GM18861 (cell line): ENCODE results near the gene MICAL3.
"Not testable (repeated sequence)": the region's sequence is repeated elsewhere in the genome, so short reads cannot be mapped to it uniquely, and the experiment has no call there.

Experiments
- ATAC-seq: cut with Tn5 transposase; IDR thresholded peaks from one replicate; pipeline ENCODE4 v1.9.1; 2021; ENCODE audit not compliant: unreplicated experiment

MICAL3 gene

DNA sequence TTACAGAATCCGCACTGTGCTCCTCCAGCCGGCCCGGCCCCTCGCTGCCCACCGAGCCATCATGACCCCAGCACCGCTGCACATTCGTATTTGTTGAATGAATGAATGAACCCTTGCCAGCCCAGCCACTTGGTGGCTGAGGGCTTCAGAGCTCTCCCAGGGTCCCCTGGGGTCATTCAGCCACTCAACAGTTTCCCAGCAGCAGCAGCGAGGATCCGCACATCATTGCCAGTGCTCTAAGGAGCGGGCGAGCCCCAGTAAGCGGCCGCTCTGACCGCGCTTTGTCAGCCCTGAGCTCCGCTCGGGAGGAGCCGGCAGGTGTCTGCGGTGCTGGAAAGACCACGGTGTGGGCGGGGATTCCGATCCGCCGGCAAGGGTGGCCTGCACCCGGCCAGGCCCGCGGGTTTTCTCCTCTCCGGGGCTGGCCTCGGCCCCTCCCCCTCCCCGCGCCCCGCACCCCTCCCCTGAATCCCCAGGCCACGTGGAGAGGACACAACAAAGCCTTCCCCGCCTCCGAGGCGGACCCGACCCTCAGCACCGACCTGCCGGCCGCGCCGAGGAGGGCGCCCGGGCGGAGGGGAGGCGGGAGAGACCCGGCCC, 250.7 kb downstream of the MICAL3 start:
- ATAC-seq: no peak

DNA sequence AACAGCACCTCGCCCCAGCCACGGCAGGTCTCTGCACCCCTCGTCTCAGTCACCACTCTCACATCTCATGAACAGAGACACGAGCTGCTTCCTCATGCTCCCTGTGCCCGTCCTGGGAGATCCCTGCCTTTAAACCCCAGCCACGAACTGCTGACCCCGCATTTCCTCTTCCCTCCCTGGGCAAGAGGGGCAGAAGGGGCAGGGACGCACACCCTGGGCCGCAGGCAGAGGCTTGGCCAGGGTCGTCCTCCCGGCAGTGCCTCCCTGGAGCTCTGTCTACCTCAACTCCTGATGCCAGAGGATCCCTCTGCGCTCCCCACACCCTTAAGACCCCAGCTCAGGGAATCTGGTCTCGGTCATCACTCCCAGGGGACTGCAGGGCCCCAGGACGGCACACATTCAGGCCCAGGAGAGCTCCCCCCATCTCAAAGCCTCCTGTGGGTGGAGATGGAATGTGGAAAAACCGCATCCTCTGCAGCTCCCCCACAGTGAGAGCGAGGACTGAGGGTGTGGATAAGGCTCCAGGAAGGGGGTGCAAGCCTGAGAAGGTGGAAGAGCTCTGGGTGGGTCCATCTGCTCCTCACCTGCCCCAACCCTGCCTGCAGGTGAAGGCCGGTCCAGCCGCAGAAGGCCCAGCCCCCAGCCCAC, 251.3 kb downstream of the MICAL3 start:
- ATAC-seq: no peak

DNA sequence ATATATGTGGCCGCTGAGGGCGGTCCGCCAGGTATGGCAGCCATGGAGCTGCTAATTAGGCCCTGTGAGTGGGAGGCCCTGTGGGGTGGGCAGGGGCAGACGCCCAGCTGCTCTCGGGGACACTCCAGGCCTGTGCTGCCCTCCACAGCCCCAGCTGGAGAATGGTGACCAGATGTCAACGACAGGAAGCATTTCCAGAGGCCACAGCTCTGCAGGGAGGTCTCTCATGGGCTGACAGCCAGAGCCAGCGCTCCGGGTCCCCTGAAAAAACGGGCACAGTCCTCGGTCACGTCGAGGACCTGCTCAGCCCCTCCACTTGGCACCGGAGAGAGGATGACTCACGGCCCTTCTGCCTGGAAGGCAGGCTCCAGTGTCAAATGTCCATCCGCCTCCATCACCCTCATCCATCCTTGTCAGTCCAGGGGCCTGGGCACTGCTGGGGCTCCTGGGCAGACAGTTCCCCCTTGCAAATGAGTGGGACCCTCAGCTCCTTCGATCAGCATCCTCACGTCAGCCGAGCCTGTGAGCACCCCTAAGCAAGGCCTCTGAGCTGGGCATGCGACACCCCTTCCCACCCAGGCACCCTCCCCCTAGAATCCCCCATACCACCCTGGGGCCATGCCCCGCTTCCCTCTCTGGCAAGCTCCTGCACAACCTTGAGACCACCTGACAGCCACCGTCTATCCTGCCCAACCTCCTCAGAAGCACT, 252.0 kb downstream of the MICAL3 start:
- no peak for ATAC-seq

DNA sequence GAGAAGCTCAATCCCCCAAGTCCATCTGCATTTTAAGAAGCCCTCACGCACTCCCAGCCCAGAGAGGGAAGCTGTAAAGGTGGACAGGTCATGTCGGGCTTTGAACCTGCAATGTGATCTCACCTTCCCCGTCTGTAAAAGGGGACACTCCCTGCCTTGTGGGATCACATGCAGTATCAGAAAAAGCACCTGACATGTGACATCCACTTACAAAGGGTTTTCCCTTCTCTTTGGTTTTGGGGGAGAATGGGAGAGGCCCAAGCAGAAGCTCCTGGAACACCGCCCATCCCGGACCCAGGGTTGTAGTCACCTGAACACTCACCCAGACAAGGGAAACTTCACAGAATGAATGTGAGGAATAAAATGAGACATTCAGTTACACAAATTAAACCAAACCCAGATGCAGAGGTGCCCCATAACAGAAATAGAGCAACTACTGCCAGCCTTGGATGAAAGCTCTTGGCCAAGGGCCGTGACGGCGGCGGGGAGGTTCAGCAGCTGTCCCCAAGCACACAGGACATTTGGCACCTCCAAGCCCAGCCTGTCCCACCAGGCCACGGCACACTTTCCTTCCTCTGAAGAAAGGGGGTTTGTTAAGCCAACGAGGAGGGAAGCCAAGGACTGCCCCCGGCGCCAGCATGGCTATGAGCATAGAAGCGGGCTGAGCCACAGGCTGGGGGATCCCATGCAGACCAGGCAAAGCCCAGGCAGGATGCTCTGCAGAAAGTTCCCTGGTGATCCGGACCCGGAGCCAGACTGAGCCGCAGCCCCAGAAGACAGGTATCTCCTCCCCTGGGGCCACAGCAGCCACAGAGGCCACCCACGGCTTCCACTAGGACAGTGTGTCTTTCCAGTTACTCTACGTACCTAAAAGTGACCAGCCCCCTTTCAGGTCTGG, 253.9 kb downstream of the MICAL3 start:
- ATAC-seq: no peak

DNA sequence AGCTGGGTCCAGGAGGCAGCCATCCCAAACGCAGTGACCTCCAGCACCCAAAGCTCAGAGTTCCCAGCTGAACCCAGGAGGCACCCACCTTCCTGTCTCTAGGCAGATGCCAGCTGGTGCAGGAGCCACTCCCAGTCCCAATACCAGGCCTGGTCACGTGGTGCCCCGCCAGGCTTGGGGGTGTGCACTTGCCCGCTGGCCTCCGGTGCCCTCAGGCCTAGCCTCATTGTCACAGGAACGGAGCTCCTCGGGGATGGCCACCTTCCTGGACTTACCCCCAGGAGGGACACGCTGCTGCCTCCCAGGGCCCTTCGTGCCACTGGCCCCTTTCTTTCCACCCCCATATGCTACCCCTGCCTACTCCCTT, 254.7 kb downstream of the MICAL3 start:
- ATAC-seq: no peak

DNA sequence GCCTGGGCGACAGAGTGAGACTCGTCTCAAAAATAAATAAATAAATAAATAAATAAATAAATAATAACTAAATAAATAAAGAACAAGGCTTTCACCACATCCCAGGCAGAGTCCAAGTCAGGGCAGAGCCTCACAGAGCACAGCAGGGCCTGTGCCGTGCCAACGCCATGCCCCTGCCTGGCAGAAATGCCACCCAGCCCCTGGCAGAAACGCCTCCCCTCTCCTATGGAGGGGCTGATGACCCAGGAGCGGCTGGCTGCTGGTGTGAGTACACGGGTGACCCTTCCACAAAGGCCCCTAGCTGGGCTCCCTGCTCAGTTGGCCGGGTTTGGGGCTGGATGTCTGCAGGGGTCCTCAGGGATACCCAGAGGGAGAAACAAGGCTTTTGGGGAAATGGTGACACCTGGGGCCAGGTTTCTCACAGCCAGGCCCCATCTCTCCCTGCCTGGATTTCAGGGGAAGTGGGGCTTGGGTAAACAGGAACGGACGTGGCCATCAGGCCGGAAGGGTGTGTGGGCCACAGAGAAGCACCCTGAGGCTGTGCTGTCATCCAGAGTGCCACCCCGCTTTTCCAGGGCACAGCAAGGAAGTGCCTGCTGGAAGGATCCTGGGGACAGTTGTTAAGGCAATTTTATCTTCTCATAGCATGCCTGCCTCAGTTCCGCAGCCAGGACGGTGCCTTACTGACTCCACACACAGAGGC, 255.2 kb downstream of the MICAL3 start:
- ATAC-seq: no peak

DNA sequence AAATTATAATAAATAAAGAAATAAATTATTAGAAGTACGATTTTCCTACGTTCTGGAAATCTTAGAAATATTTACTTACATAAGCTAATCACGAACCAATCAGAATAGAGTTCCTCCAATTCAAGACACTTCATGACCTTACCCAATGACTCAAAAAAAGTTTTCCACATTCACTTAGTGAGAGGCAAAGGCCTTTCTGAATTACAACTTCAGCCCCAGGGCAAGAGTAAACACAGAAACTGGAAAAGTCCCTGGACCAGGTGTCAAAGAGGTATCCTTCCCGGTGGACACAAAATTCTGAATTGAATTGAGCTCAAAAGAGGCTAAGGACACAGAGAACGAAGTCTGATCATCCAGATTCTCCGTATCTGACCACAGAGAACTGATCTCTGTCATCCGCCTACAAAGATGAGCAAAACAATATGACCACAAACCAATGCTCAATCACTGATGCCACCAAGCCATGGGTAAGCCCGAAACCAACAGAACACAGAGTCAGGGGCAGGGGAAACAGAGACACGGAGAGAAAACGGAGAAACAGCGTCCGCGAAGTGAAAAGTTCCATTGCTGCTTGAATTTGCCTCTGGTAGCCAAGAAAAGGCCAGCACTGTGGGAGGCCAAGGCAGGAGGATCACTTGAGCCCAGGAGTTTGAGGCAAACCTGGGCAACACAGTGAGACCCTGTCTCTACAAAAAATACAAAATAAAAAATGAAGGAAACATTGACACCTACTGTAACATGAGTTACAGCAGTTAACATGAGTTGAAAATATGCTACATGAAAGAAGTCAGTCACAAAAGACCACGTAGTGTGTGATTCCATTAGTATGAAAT, 256.9 kb downstream of the MICAL3 start:
- peak; percentile 57 for ATAC-seq

DNA sequence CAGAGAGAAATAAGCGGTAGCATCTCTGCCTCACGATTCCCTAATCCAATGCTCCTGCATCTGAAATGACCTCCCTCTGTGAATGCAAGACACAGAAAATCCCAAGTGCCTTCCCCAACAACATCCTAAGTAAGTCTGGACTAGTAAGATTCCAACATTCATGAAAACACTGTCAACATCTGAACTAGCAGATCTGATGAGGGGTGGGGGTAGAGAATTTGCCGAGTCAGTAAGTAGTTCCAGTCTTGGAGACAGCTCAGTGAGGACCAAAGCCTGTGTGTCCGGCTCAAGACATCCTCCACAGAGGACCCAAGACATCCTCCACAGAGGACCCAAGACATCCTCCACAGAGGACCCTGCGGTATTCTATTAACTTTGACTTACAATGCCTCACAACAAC, 259.5 kb downstream of the MICAL3 start:
- ATAC-seq: not testable (repeated sequence)

GRCh38 chr22:17764036-17764435, 260.3 kb downstream of the MICAL3 start:
- no peak for ATAC-seq

GRCh38 chr22:17763442-17763841, 260.9 kb downstream of the MICAL3 start:
- ATAC-seq: not testable (repeated sequence)

GRCh38 chr22:17761138-17761488, 263.2 kb downstream of the MICAL3 start:
- no peak for ATAC-seq

GRCh38 chr22:17754233-17754925, 270.0 kb downstream of the MICAL3 start:
- no peak for ATAC-seq

DNA sequence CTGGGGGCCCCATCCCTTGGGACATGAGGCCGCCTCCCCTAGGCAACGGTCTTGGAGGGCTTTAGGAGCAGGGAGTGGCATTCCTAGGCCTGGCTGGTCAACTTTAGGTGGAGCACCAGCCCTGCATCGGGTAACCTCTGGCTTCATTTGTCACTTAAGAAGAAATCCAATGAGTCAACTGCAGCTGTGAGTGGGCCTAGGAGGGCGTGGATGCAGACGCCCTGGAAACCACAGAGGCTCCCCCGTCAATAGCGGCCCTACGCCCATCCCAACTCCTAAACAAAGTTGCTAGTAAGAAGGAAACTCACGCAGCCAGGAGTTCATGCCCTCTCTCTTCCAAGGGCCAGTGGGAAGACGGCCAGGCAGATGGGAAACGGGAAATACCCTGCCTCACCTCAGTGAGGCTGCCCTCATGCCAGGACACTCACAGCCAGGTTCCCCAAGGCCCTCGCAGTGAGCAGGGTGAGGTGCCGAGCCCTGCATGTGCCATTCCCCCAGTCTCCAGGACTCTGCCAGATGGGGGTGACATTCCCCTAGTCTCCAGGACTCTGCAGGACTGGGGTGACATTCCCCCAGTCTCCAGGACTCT, 270.9 kb downstream of the MICAL3 start:
- no peak for ATAC-seq

DNA sequence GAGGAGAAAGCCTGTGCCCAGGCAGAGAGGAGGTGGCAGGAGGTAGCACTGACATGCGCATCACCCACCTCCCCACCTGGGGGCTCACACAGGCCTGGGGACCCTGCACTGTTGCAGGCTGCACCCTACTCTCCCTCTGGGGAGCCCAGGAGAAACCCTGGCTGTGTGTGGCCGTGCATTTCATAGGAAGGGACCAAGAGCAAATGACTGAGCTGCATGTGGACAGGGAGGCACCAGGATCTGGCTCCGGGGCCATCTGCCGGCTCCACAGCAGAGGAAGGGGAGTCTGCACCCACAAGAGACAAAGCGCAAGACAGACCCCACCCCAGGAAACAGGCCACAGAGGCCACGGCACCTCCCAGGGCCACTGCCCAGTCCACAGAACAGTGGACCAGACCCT, 272.8 kb downstream of the MICAL3 start:
- no peak for ATAC-seq

- no peak for ATAC-seq
Measured at GRCh38 chr22:17749605-17750395, 274.6 kb downstream of the MICAL3 start.

- ATAC-seq: no peak
Measured at GRCh38 chr22:17748555-17749353, 275.6 kb downstream of the MICAL3 start.

DNA sequence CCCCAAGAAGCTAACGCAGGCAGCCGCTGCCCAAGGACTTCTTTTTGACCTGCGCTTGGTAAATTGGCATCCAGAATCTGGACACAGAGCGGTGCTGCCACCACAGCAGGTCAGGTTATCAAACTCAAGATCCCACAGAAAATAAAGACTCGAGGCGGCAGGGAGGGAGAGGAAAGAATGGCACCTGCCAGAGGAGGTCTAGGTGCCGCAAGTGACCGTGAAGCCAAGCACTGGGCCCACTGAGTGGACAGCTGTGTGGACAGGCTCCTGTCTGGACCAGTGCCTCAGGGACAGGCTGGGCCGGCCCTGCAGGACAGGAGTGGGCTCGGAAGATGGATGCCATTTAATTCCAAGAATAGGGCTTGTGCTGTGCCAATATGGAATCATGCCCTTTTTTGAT, 277.4 kb downstream of the MICAL3 start:
- no peak for ATAC-seq
